Ovary (tissue), 3 donors: Measurements from ENCODE around the gene CRB2.

Experiments used
- CTCF ChIP-seq, 3 donors: fragments of 450-650 bp in 2 of 3; fragments of 200-600 bp in 1 of 3; IDR thresholded peaks; one replicate each; pipeline versions ENCODE4 v1.5.1 to v1.8.0; 2016 to 2022; ENCODE audit warnings: antibody characterized with exemption in 3 of 3, mild to moderate bottlenecking in 1 of 3
- EP300 ChIP-seq: sonication (generic); formaldehyde crosslinking; IDR thresholded peaks from one replicate; pipeline ENCODE4 v1.6.1; 2017; ENCODE audit warnings: antibody characterized with exemption
- POLR2A ChIP-seq: fragments of 450-650 bp; IDR thresholded peaks from one replicate; pipeline ENCODE4 v1.6.1; 2017; ENCODE audit warnings: antibody characterized with exemption, mild to moderate bottlenecking, moderate library complexity
- donor health status: DM: no; HTN: no; CAD: no.

GRCh38 chr9:123373447-123373923 is 17.5 kb downstream of the CRB2 start:
- no peak for TF ChIP-seq CTCF (IDR thresholded peaks at IDR 0.05)
- TF ChIP-seq EP300: no peak
- TF ChIP-seq POLR2A: no peak
